HCT116 (cell line): ENCODE results near the gene AGPAT3. TPM values are rescaled to one million over a fixed set of nuclear protein-coding genes. Genes with fewer than 3 reads are reported as not detected.

Experiments used
- ATAC-seq: fragments of 200-7000 bp; cut with Tn5 transposase; 2 replicates; pipeline ENCODE4 v1.9.1; 2020; ENCODE audit warnings: mild to moderate bottlenecking, moderate library complexity
- BruUV-seq: library from RNA; stranded (reverse); fragments of 400-500 nt; replicated peaks from 2 replicates; lab custom pipeline; 2021; lab: Mats Ljungman, UMichigan
- CTCF ChIA-PET: fragments of 300-600 bp; sonication (Branson Sonifier 250); formaldehyde crosslinking; loops from one replicate; lab custom pipeline; 2021; ENCODE audit warnings: antibody characterized with exemption; lab: Charles Lee
- POLR2A ChIA-PET: fragments of 300-600, 350-600 bp; sonication (Branson Sonifier 250); formaldehyde crosslinking; loops from one replicate; lab custom pipeline; 2021; ENCODE audit warnings: antibody characterized with exemption; lab: Charles Lee
- RAD21 ChIA-PET, 2 experiments: fragments of 300-600 bp; sonication (Branson Sonifier 250); formaldehyde crosslinking; loops; one replicate each; lab custom pipeline; 2023; ENCODE audit warnings: low total read pairs in 2 of 2; ENCODE audit not compliant: uncharacterized antibody in 2 of 2, unreplicated experiment in 2 of 2, low non-redundant PET in 1 of 2; lab: Charles Lee
- DNase-seq: peaks from one replicate; pipeline ENCODE4 v3.0.0-alpha.2; 2010; ENCODE audit warnings: low read depth, low spot score
- H2AFZ ChIP-seq: fragments of 200-600 bp; shearing (Covaris generic), sonication (generic); 2 replicates; pipeline ENCODE4 v1.6.1; 2017; ENCODE audit warnings: low read depth, mixed run types, mixed read lengths, antibody characterized with exemption, low read length; ENCODE audit not compliant: poor library complexity, severe bottlenecking
- H3K27ac ChIP-seq: 2 replicates; pipeline ENCODE4 v1.5.1; 2012; ENCODE audit warnings: low read depth, low read length
- H3K27me3 ChIP-seq: fragments of 200-600 bp; sonication (generic); 2 replicates; pipeline ENCODE4 v1.6.1; 2016; ENCODE audit warnings: mixed run types, low read length, mixed read lengths; ENCODE audit not compliant: insufficient read depth
- H3K36me3 ChIP-seq, 2 experiments: fragments of 200-500 bp in 1 of 2; fragments of 200-600 bp in 1 of 2; sonication (Bioruptor generic) in 1 of 2; sonication (generic) in 1 of 2; 2 replicates each; pipeline versions ENCODE4 v1.5.1 to v1.6.1; 2014 to 2016; ENCODE audit warnings: low read length in 2 of 2, inconsistent platforms in 1 of 2, mixed read lengths in 1 of 2, mixed run types in 1 of 2; ENCODE audit not compliant: insufficient read depth in 2 of 2, control insufficient read depth in 1 of 2
- H3K4me1 ChIP-seq, 2 experiments: fragments of 200-600 bp in 1 of 2; sonication (generic) in 1 of 2; 2 replicates each; pipeline versions ENCODE4 v1.5.1 to v1.6.1; 2012 to 2017; ENCODE audit warnings: low read length in 2 of 2, inconsistent platforms in 1 of 2, mild to moderate bottlenecking in 1 of 2, mixed read lengths in 1 of 2, mixed run types in 1 of 2, moderate library complexity in 1 of 2; ENCODE audit not compliant: insufficient read depth in 2 of 2, control insufficient read depth in 1 of 2
- H3K4me2 ChIP-seq: fragments of 200-600 bp; sonication (generic); 2 replicates; pipeline ENCODE4 v1.6.1; 2017; ENCODE audit warnings: mixed run types, low read length, mixed read lengths
- H3K4me3 ChIP-seq, 2 experiments: fragments of 200-600 bp in 1 of 2; sonication (generic) in 1 of 2; replicated peaks in 1 of 2; 2 replicates each; pipeline ENCODE4 v1.5.1; 2011 to 2016; ENCODE audit warnings: low read length in 2 of 2, control low read depth in 1 of 2, low read depth in 1 of 2, mild to moderate bottlenecking in 1 of 2, mixed read lengths in 1 of 2, mixed run types in 1 of 2
- H3K79me2 ChIP-seq: fragments of 200-600 bp; sonication (generic); 2 replicates; pipeline ENCODE4 v1.6.1; 2017; ENCODE audit warnings: mild to moderate bottlenecking, mixed run types, low read length, moderate library complexity, mixed read lengths; ENCODE audit not compliant: insufficient read depth
- H3K9ac ChIP-seq: fragments of 200-600 bp; sonication (generic); 2 replicates; pipeline ENCODE4 v1.6.1; 2016; ENCODE audit warnings: low read length, mixed read lengths
- H3K9me2 ChIP-seq: fragments of 200-600 bp; sonication (generic), shearing (Covaris generic); 2 replicates; pipeline ENCODE4 v1.6.1; 2017; ENCODE audit warnings: mixed run types, mild to moderate bottlenecking, moderate library complexity; ENCODE audit not compliant: insufficient read depth
- H3K9me3 ChIP-seq, 2 experiments: fragments of 200-500 bp in 1 of 2; fragments of 200-600 bp in 1 of 2; sonication (Bioruptor generic) in 1 of 2; sonication (generic) in 1 of 2; 2 replicates each; pipeline ENCODE4 v1.6.1; 2014 to 2017; ENCODE audit warnings: low read length in 2 of 2, mixed read lengths in 2 of 2, inconsistent platforms in 1 of 2, low read depth in 1 of 2, mild to moderate bottlenecking in 1 of 2, mixed run types in 1 of 2, moderate library complexity in 1 of 2; ENCODE audit not compliant: control insufficient read depth in 1 of 2, insufficient read depth in 1 of 2
- H4K20me1 ChIP-seq: fragments of 200-600 bp; sonication (generic), shearing (Covaris generic); 2 replicates; pipeline ENCODE4 v1.6.1; 2017; ENCODE audit warnings: mixed run types, mild to moderate bottlenecking, moderate library complexity; ENCODE audit not compliant: insufficient read depth
- ATF3 ChIP-seq: IDR thresholded peaks from 2 replicates; pipeline ENCODE4 v1.6.1; 2012
- CEBPB ChIP-seq: IDR thresholded peaks from 2 replicates; pipeline ENCODE4 v1.6.1; 2012; ENCODE audit warnings: low read depth
- ELF1 ChIP-seq: IDR thresholded peaks from 2 replicates; pipeline ENCODE4 v1.6.1; 2012; ENCODE audit warnings: low read depth, borderline replicate concordance
- MAX ChIP-seq: IDR thresholded peaks from 2 replicates; pipeline ENCODE4 v1.6.1; 2012
- REST ChIP-seq: IDR thresholded peaks from 2 replicates; pipeline ENCODE4 v1.6.1; 2012; ENCODE audit warnings: low read depth
- SIN3A ChIP-seq: IDR thresholded peaks from 2 replicates; pipeline ENCODE4 v1.6.1; 2012; ENCODE audit warnings: low read depth
- SRF ChIP-seq: IDR thresholded peaks from 2 replicates; pipeline ENCODE4 v1.6.1; 2012; ENCODE audit warnings: low read depth
- TCF7L2 ChIP-seq: IDR thresholded peaks from 2 replicates; pipeline ENCODE4 v1.7.0; 2011; ENCODE audit warnings: borderline replicate concordance, inconsistent platforms; ENCODE audit not compliant: insufficient read depth, insufficient read length; ENCODE audit errors: extremely low read depth
- YY1 ChIP-seq: IDR thresholded peaks from 2 replicates; pipeline ENCODE4 v1.6.1; 2011; ENCODE audit warnings: low read length, low read depth, moderate library complexity, mild to moderate bottlenecking; ENCODE audit not compliant: insufficient replicate concordance; ENCODE audit errors: extremely low read depth
- ZBTB33 ChIP-seq: IDR thresholded peaks from 2 replicates; pipeline ENCODE4 v1.6.1; 2011; ENCODE audit warnings: mild to moderate bottlenecking, low read length, moderate library complexity; ENCODE audit not compliant: insufficient replicate concordance; ENCODE audit errors: extremely low read depth
- ZFX ChIP-seq: fragments of 450-650 bp; IDR thresholded peaks from 2 replicates; pipeline ENCODE4 v1.6.1; 2017
- intact Hi-C: fragments of 100-400 bp; cut with micrococcal nuclease; formaldehyde crosslinking; loops from 2 replicates; pipeline ENCODE4 v1.10.0; 2022
- total RNA-seq: library from RNA; stranded (reverse); gene quantifications from one replicate; pipeline ENCODE4 v1.2.1, GENCODE V29; 2021; ENCODE audit not compliant: unreplicated experiment

Gene AGPAT3
- total RNA-seq, 1 experiment from 2014 or later = 54.1 TPM

- no peak for TF ChIP-seq MAX
- peak; percentile 51 for TF ChIP-seq ZFX
- no TSS peak for BruUV-seq
- H3K9me2 ChIP-seq = no peaks in the 10 kb centered on the region
- intact Hi-C loops = no loop called here
- ChIA-PET RAD21 (no interaction called here), CTCF (no interaction called here), POLR2A (no interaction called here)
- no peak overlapping the region for H2AFZ ChIP-seq
- H3K9me3 ChIP-seq = no peaks in the 10 kb centered on the region
- DNase-seq (no peak), ATAC-seq (peak; percentile 65)
- H3K36me3 ChIP-seq = no peaks in the 10 kb centered on the region
- H3K4me2 ChIP-seq = peak overlapping the region; percentile 87
- H4K20me1 ChIP-seq = peaks cover 14% of the 10 kb centered on the region; the same call in 1 of the 2 replicates
- peaks cover 52% of the 10 kb centered on the region for H3K79me2 ChIP-seq
- H3K27me3 ChIP-seq = no peaks in the 10 kb centered on the region
- H3K4me1 ChIP-seq = peaks cover 18 to 23% of the 10 kb centered on the region in 2 experiments
- H3K9ac ChIP-seq = peak overlapping the region; percentile 79
- peak overlapping the region; percentile 90 for H3K27ac ChIP-seq
- H3K4me3 ChIP-seq = peak overlapping the region; percentile 73 to 82
Observed at GRCh38 chr21:44012474-44013379, 147.7 kb downstream of the AGPAT3 start.

GRCh38 chr21:44013380-44014088, 148.5 kb downstream of the AGPAT3 start:
- POLR2A ChIA-PET = no interaction called here
- no peak for ATAC-seq
- TSS peak; percentile 48 for BruUV-seq
- TF ChIP-seq REST (no peak), ATF3 (no peak), TCF7L2 (no peak), ELF1 (no peak), SRF (no peak), YY1 (no peak), CEBPB (no peak), ZBTB33 (no peak), SIN3A (no peak)

More at GRCh38 chr21:44013380-44014088, 148.5 kb downstream of the AGPAT3 start:
- no peaks in the 10 kb centered on the region for H3K36me3 ChIP-seq
- H3K9me2 ChIP-seq = no peaks in the 10 kb centered on the region
- peaks cover 19% of the 10 kb centered on the region; the same call in 1 of the 2 replicates for H4K20me1 ChIP-seq
- H3K9me3 ChIP-seq = no peaks in the 10 kb centered on the region
- peak overlapping the region; percentile 73 to 82 for H3K4me3 ChIP-seq
- H3K4me2 ChIP-seq = peak overlapping the region; percentile 87
- no peak overlapping the region for H3K27ac ChIP-seq
- H3K79me2 ChIP-seq = peaks cover 60% of the 10 kb centered on the region
- intact Hi-C loops = no loop called here
- RAD21 ChIA-PET = no interaction called here
- peaks cover 18 to 23% of the 10 kb centered on the region in 2 experiments for H3K4me1 ChIP-seq
- CTCF ChIA-PET = no interaction called here
- peak overlapping the region; percentile 79 for H3K9ac ChIP-seq
- no peaks in the 10 kb centered on the region for H3K27me3 ChIP-seq
- no peak for DNase-seq
- no peak overlapping the region for H2AFZ ChIP-seq
